HG03442 (cell line): ENCODE measurements around the gene FGF8.

Experiments used
- ATAC-seq: cut with Tn5 transposase; IDR thresholded peaks from one replicate; pipeline ENCODE4 v1.9.1; 2021; ENCODE audit warnings: mild to moderate bottlenecking, moderate library complexity; ENCODE audit not compliant: unreplicated experiment

Gene FGF8

GRCh38 chr10:101770331-101771215, 5.3 kb downstream of the FGF8 start:
- ATAC-seq: no peak

DNA sequence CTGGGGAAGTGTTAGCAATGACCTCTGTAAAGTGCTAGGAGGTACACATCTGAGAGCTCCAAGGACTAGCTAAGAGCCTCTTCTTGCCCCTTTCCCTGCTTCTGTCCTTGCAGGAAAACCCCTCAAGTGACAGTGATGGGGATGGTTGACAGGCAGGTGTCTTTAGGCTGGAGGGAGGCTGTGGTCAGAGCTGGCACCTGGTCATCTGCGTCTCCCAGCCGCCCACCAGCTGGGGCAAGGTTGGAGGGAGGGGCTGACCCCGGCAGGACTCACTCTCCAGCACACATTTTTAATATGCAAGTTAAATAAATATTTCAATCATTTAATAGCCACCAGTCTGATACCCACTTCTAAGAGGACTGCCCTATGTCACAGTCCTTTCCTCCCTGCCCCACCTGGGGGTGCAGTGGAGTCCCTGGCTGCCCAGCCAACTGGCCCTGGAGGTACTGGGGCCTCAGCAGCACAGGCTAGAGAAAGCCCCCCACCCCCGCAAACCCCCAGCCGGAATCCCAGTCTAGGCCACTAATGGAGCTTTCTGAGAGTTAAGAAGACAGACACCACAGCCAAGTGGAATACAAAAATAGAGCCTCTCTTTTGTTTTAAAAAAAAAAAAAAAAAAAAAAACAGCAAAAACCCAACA, 6.3 kb downstream of the FGF8 start:
- ATAC-seq: no peak

- no peak for ATAC-seq
These were observed 7.1 kb downstream of the FGF8 start for GRCh38 chr10:101768791-101769170.

DNA sequence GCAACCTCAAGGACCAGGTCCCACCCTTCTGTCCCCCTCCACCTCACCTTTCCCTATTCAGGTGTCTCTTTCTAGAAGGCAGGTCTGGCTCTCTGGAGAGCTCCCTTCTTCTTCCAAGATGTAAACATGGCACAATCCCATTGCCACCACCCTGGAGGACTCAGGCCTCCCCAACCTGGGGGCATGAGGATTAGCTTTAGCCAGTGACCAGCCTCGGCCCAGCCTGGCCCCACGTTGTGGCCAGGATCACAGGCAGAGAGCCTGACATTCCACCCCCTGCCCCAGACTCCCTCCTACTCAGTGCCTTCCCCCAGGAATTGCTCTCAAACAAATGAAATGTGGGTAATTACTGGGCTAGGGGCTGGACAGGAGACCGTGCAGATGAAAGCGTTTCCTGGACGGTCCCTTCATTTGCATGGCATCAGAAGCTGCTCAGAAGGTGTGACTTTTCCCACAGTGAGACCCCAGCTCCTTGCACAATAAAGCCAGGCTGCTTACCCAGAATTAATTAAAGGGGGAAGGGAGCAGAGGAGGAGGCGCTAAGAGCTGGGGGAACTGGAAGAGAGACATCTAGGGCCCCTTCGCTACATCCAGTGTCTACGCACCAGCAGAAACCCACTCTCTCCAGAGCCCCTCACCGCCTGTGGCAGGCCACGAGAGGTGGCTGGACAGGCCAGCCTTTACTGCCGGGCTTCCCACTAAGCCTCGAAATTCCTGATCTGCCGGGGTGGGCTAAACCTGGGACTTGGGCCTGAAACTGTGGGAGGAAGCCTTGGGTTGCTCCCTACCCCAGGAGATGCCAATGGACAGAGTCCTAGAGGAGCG, 7.7 kb downstream of the FGF8 start:
- ATAC-seq: no peak

GRCh38 chr10:101767600-101767945, 8.3 kb downstream of the FGF8 start:
- no peak for ATAC-seq

GRCh38 chr10:101766753-101767599, 8.9 kb downstream of the FGF8 start:
- ATAC-seq: no peak

DNA sequence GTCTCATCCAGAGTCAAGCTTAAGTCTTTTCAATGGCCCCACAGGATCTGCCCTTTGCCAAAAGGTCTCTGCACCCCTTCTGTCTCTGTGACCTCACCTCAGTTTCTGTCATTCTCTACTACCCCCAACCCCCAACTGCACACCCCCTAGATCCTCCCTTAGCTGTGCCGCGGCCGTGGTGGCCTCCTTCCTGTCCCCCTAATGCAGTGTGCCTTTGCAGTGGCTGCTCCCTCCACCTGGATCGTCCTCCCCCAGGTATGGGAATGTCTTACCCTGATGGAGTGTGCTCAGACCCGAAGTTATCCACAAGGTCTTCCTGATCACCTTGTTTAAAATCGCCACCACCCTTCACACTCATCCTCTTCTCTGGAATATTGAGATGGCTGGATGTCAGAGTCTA, 9.6 kb downstream of the FGF8 start:
- ATAC-seq: no peak

GRCh38 chr10:101763141-101763846, 12.6 kb downstream of the FGF8 start:
- ATAC-seq: no peak

- ATAC-seq: no peak
These were observed 13.2 kb downstream of the FGF8 start for GRCh38 chr10:101762736-101763135.

DNA sequence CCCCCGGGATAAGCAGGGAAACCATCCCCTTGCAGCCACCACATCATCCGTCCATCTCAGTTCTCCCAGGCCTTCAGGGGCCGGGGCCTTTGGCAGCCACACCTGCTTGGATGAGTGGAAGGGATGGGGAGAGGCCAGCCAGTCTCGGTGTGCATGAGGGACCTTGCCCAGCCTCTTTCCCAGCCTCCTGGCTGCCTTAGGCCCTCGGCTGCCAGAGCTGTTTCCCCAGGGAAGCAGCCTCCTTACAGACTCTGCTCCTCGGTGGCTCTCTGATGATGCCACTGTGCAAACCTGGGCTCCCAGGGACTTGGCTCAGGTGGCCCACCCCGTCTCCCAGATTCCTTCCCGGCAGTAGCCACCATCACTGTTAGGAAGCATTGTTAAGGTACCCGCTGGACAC, 14.7 kb downstream of the FGF8 start:
- no peak for ATAC-seq

DNA sequence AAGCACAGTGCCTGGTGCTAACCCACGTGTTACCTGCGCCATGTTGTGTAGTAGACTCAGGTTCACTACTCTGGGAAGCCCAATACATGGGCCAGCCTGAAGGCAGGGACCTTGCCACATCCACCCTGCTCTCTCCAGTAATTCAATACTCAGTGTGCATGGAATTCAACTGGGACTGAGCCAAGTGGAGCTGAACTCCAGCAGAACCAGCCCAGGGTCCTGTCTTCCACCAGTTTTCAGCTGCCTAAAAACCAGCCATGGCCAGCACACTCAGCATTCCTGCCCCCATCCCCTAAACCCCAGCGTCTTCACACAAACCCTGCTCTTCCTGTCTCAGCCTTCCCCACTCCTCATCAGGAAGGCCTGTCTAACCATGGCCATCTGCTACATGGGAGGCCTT, 15.4 kb downstream of the FGF8 start:
- ATAC-seq: no peak

DNA sequence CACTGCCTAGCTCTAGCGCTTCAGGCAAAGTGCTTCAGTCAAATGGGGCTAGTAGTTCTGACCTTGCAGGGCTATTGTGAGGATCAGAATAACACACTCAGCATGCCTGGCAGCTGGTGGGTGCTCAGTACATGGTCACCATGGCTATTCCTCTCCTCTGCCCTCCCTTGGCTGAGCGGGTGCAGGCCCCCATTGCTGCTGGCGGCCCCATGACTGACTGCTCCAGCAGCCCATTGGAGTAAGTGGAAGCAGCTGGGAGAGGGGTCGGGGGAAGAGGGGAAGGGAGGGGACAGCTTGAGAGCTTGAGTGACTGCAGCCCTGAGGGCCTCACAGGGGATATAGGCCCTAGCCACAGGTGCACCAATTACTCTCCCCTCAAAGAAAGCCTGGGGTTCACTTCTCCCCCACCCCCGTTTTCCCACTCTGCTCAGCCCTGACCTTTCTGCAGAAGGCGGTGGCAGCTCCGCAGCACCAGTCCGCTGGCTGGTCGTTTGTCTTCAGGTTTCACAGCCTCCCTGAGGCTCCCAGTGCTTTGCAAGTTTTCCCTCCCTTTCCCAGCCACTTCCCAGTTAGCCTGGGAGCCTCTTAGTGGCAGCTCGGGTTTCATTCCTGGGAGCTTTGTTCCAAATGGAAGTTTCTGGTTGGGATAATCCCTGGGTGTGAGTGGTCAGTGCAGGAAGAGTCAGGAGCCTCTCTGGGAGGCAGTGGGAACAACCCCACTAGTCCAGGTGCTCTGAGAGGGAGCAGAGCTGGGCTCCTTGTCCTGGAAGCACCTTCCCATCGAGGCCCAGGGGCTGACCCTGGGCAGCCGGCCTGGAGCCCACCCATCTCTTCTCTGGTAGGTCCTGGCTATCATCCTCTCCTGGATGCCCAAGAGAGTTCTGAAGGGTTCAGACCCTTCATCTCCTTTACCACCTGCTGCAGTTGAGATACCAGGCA, 16.3 kb downstream of the FGF8 start:
- ATAC-seq: no peak

GRCh38 chr10:101758858-101759257, 17.1 kb downstream of the FGF8 start:
- ATAC-seq: no peak

- ATAC-seq: no peak
These were observed 23.7 kb downstream of the FGF8 start for GRCh38 chr10:101752241-101752640.

- no peak for ATAC-seq
These were observed 26.6 kb downstream of the FGF8 start for GRCh38 chr10:101749047-101750016.

- ATAC-seq: no peak
These were observed 27.4 kb downstream of the FGF8 start for GRCh38 chr10:101748496-101748895.

GRCh38 chr10:101745074-101745696, 30.7 kb downstream of the FGF8 start:
- no peak for ATAC-seq
